ENCODE results near the gene EPHA7. TPM values are rescaled to one million over a fixed set of nuclear protein-coding genes. Genes with fewer than 3 reads are reported as not detected.

Gene EPHA7
- total RNA-seq, 1 experiment from 2014 or later = not detected

DNA sequence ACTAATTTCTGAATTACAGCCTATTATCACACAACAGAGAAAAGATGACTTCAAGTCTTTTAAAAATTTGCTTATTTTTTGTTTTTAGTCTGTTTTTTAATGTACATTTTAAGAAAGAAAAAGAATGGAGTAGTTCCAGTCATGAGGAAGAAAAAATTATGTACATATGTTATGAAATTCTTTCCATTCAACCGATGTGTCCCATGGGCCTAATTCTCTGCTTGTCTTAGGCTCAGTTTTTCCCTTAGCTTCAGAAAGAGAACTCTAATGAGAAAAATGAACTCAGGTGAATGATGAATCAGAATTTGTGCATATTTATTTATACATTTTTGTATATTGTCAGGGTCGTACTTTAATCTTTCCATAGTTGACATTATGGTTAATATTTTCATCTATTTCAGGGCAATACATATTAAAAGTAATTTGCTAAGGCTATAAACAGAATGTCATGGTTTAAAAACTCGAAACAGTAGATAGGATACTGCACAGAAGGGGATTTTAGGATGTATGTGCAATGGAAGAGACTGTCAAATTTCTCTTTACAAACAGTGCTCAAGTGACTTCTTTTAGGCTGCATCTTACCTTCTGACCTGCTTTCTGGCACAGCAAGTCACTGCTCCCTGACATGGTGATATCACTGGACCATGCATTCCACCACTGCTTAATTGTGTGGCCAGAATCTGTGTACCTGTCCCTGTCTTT lies 153.1 kb downstream of the EPHA7 start:
- no peak overlapping the region for H3K4me3 ChIP-seq (replicated peaks in 1 of 2; ENCODE audit: low read depth in 1 of 2, low read length in 2 of 2)
- ChIA-PET CTCF (no interaction called here), POLR2A (no interaction called here), RAD21 (ENCODE audit: low non-redundant PET in 1 of 2, low total read pairs in 2 of 2, uncharacterized antibody in 2 of 2, unreplicated experiment in 2 of 2) (no interaction called here)
- H3K27ac ChIP-seq (ENCODE audit: low read depth, low read length) = no peak overlapping the region
- H3K27me3 ChIP-seq (ENCODE audit: insufficient read depth, low read length) = no peaks in the 10 kb centered on the region
- H3K4me2 ChIP-seq (ENCODE audit: low read length) = no peak overlapping the region
- no peak overlapping the region for H2AFZ ChIP-seq (ENCODE audit: low read depth, low read length, poor library complexity, severe bottlenecking)
- H3K9me3 ChIP-seq (ENCODE audit: control insufficient read depth in 1 of 2, insufficient read depth in 1 of 2, low read depth in 1 of 2, low read length in 2 of 2) = peaks cover 0 to 7% of the 10 kb centered on the region in 2 experiments; a peak in 1 of 4 replicates
- no peak overlapping the region for H3K9ac ChIP-seq (ENCODE audit: low read length)
- ATAC-seq (no peak), DNase-seq (ENCODE audit: low read depth, low spot score) (no peak)
- no peaks in the 10 kb centered on the region for H3K36me3 ChIP-seq (ENCODE audit: control insufficient read depth in 1 of 2, insufficient read depth in 2 of 2, low read length in 2 of 2)
- H4K20me1 ChIP-seq (ENCODE audit: insufficient read depth) = no peaks in the 10 kb centered on the region
- no peaks in the 10 kb centered on the region for H3K79me2 ChIP-seq (ENCODE audit: insufficient read depth, low read length)
- TF ChIP-seq POLR2AphosphoS5 (IDR thresholded peaks at IDR 0.05; ENCODE audit: low read depth, low read length) (no peak), TCF7L2 (IDR thresholded peaks at IDR 0.05; ENCODE audit: borderline replicate concordance, extremely low read depth, insufficient read depth, insufficient read length) (no peak), CEBPB (IDR thresholded peaks at IDR 0.05; ENCODE audit: low read depth) (no peak), ELF1 (IDR thresholded peaks at IDR 0.05; ENCODE audit: borderline replicate concordance, low read depth) (no peak), YY1 (IDR thresholded peaks at IDR 0.05; ENCODE audit: extremely low read depth, insufficient replicate concordance, low read depth, low read length) (no peak), ZFX (IDR thresholded peaks at IDR 0.05) (no peak), RAD21 (IDR thresholded peaks at IDR 0.05; ENCODE audit: low read depth) (no peak), EGR1 (IDR thresholded peaks at IDR 0.05; ENCODE audit: low read depth) (no peak), POLR2A (IDR thresholded peaks at IDR 0.05; ENCODE audit: borderline replicate concordance, extremely low read depth, insufficient read depth, insufficient read length) (no peak), JUND (IDR thresholded peaks at IDR 0.05) (no peak), CBX3 (IDR thresholded peaks at IDR 0.05; ENCODE audit: low read depth) (no peak), SP1 (IDR thresholded peaks at IDR 0.05; ENCODE audit: low read depth) (no peak)
- TF ChIP-seq, protein P1, sequence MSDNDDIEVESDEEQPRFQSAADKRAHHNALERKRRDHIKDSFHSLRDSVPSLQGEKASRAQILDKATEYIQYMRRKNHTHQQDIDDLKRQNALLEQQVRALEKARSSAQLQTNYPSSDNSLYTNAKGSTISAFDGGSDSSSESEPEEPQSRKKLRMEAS (IDR thresholded peaks at IDR 0.05) = no peak
- TF ChIP-seq, protein P2, sequence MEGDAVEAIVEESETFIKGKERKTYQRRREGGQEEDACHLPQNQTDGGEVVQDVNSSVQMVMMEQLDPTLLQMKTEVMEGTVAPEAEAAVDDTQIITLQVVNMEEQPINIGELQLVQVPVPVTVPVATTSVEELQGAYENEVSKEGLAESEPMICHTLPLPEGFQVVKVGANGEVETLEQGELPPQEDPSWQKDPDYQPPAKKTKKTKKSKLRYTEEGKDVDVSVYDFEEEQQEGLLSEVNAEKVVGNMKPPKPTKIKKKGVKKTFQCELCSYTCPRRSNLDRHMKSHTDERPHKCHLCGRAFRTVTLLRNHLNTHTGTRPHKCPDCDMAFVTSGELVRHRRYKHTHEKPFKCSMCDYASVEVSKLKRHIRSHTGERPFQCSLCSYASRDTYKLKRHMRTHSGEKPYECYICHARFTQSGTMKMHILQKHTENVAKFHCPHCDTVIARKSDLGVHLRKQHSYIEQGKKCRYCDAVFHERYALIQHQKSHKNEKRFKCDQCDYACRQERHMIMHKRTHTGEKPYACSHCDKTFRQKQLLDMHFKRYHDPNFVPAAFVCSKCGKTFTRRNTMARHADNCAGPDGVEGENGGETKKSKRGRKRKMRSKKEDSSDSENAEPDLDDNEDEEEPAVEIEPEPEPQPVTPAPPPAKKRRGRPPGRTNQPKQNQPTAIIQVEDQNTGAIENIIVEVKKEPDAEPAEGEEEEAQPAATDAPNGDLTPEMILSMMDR (IDR thresholded peaks at IDR 0.05 in 2 of 3, conservative IDR thresholded peaks at IDR 0.05 in 1 of 3; ENCODE audit: borderline replicate concordance in 1 of 3, insufficient read depth in 1 of 3, low read depth in 2 of 3, low read length in 2 of 3) = no peak
- TF ChIP-seq, protein P3, sequence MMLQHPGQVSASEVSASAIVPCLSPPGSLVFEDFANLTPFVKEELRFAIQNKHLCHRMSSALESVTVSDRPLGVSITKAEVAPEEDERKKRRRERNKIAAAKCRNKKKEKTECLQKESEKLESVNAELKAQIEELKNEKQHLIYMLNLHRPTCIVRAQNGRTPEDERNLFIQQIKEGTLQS (IDR thresholded peaks at IDR 0.05) = no peak
- TF ChIP-seq, protein P4, sequence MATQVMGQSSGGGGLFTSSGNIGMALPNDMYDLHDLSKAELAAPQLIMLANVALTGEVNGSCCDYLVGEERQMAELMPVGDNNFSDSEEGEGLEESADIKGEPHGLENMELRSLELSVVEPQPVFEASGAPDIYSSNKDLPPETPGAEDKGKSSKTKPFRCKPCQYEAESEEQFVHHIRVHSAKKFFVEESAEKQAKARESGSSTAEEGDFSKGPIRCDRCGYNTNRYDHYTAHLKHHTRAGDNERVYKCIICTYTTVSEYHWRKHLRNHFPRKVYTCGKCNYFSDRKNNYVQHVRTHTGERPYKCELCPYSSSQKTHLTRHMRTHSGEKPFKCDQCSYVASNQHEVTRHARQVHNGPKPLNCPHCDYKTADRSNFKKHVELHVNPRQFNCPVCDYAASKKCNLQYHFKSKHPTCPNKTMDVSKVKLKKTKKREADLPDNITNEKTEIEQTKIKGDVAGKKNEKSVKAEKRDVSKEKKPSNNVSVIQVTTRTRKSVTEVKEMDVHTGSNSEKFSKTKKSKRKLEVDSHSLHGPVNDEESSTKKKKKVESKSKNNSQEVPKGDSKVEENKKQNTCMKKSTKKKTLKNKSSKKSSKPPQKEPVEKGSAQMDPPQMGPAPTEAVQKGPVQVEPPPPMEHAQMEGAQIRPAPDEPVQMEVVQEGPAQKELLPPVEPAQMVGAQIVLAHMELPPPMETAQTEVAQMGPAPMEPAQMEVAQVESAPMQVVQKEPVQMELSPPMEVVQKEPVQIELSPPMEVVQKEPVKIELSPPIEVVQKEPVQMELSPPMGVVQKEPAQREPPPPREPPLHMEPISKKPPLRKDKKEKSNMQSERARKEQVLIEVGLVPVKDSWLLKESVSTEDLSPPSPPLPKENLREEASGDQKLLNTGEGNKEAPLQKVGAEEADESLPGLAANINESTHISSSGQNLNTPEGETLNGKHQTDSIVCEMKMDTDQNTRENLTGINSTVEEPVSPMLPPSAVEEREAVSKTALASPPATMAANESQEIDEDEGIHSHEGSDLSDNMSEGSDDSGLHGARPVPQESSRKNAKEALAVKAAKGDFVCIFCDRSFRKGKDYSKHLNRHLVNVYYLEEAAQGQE (IDR thresholded peaks at IDR 0.05; ENCODE audit: low read depth) = no peak
- no peaks in the 10 kb centered on the region for H3K9me2 ChIP-seq (ENCODE audit: insufficient read depth)
- intact Hi-C loops (cut with micrococcal nuclease) = no loop called here
- H3K4me1 ChIP-seq (ENCODE audit: control insufficient read depth in 1 of 2, insufficient read depth in 2 of 2, low read length in 2 of 2) = no peaks in the 10 kb centered on the region
- BruUV-seq (replicated peaks) = no TSS peak
